ENCODE results near the gene MERTK.

MERTK gene

DNA sequence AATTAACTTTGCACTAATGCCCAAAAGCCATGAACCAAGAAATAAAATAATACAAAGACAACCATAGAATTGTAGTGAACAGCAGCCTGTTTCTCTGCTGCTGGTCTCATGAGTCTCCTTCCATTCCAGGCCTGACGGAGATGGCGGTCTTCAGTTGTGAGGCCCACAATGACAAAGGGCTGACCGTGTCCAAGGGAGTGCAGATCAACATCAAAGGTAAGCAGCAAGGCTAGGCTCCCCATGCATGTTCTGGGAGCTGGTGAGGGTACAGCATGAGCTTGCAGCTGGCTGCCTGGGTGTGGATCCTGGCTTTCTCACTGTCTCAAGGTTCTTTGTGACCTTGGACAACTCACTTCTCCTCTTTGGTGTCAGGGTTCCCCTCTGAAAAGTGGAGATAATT lies 66.7 kb downstream of the MERTK start:
- Histone ChIP-seq H2AFZ (ENCODE audit: low read depth) (no peak overlapping the region), H3K4me1 (ENCODE audit: low read depth, poor library complexity, severe bottlenecking) (no peaks in the 10 kb centered on the region), H3K79me2 (ENCODE audit: insufficient read depth, low read depth) (no peaks in the 10 kb centered on the region), H3K36me3 (ENCODE audit: insufficient read depth) (no peaks in the 10 kb centered on the region), H3K27ac (no peak overlapping the region), H3K4me2 (no peak overlapping the region), H4K20me1 (ENCODE audit: insufficient read depth) (no peaks in the 10 kb centered on the region), H3K27me3 (ENCODE audit: insufficient read depth, low read depth) (no peaks in the 10 kb centered on the region), H3K9ac (no peak overlapping the region), H3K4me3 (IDR thresholded peaks at IDR 0.05; ENCODE audit: insufficient read depth, low read depth, low read length) (no peak overlapping the region)
- no peak for TF ChIP-seq CTCF (conservative IDR thresholded peaks at IDR 0.05; ENCODE audit: low read depth, low read length)

- H3K27ac ChIP-seq = no peak overlapping the region
- no peaks in the 10 kb centered on the region for H4K20me1 ChIP-seq (ENCODE audit: insufficient read depth)
- no peak overlapping the region for H3K4me3 ChIP-seq (IDR thresholded peaks at IDR 0.05; ENCODE audit: insufficient read depth, low read depth, low read length)
- TF ChIP-seq CTCF (conservative IDR thresholded peaks at IDR 0.05; ENCODE audit: low read depth, low read length) = no peak
- H3K79me2 ChIP-seq (ENCODE audit: insufficient read depth, low read depth) = no peaks in the 10 kb centered on the region
- no peak overlapping the region for H3K9ac ChIP-seq
- no peak overlapping the region for H2AFZ ChIP-seq (ENCODE audit: low read depth)
- H3K4me2 ChIP-seq = no peak overlapping the region
- no peaks in the 10 kb centered on the region for H3K27me3 ChIP-seq (ENCODE audit: insufficient read depth, low read depth)
- H3K36me3 ChIP-seq (ENCODE audit: insufficient read depth) = no peaks in the 10 kb centered on the region
- H3K4me1 ChIP-seq (ENCODE audit: low read depth, poor library complexity, severe bottlenecking) = no peaks in the 10 kb centered on the region
Observed at GRCh38 chr2:111966241-111966640, 67.8 kb downstream of the MERTK start.

DNA sequence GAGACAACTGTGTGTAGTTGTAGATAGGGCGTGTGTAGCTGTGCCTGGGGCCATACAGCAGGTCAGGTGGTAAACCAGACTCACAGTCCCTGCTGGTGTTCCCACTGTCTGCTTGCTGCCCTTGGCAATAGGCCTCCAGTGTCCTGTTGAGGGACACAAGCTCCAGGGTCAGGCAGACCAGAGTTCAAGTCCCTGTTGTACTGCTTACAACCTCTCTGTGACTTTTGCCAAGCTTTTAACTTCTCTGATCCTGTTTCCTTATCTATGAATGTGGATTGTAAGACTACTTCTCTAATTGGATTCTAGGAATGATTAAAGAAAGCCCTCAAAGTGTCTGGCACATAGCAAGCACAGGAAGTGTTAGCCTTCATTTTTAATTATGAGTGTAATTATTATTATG lies 68.6 kb downstream of the MERTK start:
- Histone ChIP-seq H3K4me3 (IDR thresholded peaks at IDR 0.05; ENCODE audit: insufficient read depth, low read depth, low read length) (no peak overlapping the region), H3K4me1 (ENCODE audit: low read depth, poor library complexity, severe bottlenecking) (no peaks in the 10 kb centered on the region), H3K27ac (no peak overlapping the region), H3K79me2 (ENCODE audit: insufficient read depth, low read depth) (no peaks in the 10 kb centered on the region), H3K4me2 (no peak overlapping the region), H3K9ac (no peak overlapping the region), H3K36me3 (ENCODE audit: insufficient read depth) (no peaks in the 10 kb centered on the region), H3K27me3 (ENCODE audit: insufficient read depth, low read depth) (no peaks in the 10 kb centered on the region), H2AFZ (ENCODE audit: low read depth) (no peak overlapping the region), H4K20me1 (ENCODE audit: insufficient read depth) (no peaks in the 10 kb centered on the region)
- TF ChIP-seq CTCF (conservative IDR thresholded peaks at IDR 0.05; ENCODE audit: low read depth, low read length) = no peak

DNA sequence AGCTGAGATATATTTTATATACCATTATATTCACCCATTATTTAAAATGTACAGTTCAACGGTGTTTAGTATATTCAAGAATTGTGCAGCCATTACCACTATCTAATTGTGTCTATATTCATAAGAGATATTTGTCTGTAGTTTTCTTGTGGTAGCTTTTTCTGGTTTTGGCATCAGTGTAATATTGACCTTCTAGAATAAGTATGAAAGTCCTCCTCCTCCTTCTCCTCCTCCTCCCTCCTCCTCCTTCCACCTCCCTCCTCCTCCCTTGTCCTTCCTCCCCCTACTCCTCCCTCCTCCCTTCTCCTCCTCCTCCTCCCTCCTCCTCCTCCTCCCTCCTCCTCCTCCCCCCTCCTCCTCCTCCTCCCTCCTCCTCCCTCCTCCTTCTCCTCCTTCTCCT lies 72.0 kb downstream of the MERTK start:
- no peak for TF ChIP-seq CTCF (conservative IDR thresholded peaks at IDR 0.05; ENCODE audit: low read depth, low read length)
- Histone ChIP-seq H3K4me1 (ENCODE audit: low read depth, poor library complexity, severe bottlenecking) (no peaks in the 10 kb centered on the region), H3K27me3 (ENCODE audit: insufficient read depth, low read depth) (no peaks in the 10 kb centered on the region), H3K79me2 (ENCODE audit: insufficient read depth, low read depth) (no peaks in the 10 kb centered on the region), H2AFZ (ENCODE audit: low read depth) (no peak overlapping the region), H3K36me3 (ENCODE audit: insufficient read depth) (no peaks in the 10 kb centered on the region), H4K20me1 (ENCODE audit: insufficient read depth) (no peaks in the 10 kb centered on the region), H3K27ac (no peak overlapping the region), H3K9ac (no peak overlapping the region), H3K4me2 (no peak overlapping the region), H3K4me3 (IDR thresholded peaks at IDR 0.05; ENCODE audit: insufficient read depth, low read depth, low read length) (no peak overlapping the region)

Measured in KMS-11 (cell line).